KG1 (cell line): ENCODE measurements around the gene UBE4B.
"Not testable (repeated sequence)": the region's sequence is repeated elsewhere in the genome, so short reads cannot be mapped to it uniquely, and the experiment has no call there.

Experiments
- DNase-seq: peaks from one replicate; lab custom pipeline; 2025; lab: John Stamatoyannopoulos, UW

The UBE4B gene

DNA sequence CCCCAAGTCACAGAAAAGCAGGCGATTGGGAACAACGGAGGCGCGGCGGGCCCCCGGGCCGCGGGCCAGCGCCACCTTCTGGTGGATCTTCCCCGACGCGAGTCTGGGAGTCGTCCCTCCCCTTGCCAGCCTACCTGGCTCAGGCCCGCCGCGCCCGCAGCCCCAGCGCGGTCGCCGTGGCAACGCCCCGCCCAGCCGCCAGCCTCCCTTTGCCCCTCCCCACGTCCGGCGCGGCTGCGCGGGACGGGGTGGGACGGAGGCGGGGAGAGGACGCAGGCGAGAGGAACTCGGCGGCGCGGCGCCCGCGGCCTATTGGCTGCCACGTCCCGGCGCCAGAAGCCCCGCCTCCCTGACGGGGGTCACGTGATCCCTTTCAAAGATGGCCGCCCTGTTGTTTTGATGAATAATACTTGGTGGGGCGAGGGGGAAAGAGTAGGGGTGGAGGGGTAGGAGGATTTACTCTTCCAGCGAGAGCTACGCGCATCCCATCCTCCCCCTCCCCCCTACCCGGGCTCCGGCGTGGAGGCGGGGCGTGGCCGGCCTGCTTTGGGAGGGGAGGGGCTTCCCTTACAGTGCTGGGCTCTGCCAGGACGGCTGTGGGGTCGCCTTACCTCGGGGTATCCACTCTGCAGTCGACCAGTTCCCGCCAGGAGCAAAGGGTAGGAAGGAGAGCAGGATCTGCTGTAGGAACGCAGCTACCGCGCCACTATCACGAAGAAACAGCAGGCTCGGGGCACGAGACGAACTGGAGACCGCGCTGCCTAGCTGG lies at the start of gene UBE4B:
UBE4B (plus strand) TSS at position 369 of the 769 bp plus-strand sequence. CDS start 713 bp downstream, outside the sequence.
- peak; percentile 96 for DNase-seq

DNA sequence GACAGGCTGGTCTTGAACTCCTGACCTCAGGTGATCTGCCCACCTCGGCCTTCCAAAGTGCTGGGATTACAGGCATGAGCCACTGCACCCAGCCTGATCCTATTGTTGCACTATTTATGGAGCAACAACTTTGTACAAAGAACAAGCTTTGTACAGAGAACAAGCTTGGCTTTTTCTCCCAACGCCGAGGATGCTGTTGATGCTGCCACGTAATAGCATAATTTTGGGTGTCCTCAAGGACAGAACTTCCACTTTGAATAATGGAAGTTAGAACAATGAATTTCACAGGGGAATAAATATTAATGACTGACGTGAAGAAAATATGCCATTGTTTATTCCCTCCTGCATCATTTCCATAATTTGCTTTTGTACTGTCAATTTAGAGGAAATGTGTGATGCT lies 48.5 kb upstream of the UBE4B start:
- no peak for DNase-seq

DNA sequence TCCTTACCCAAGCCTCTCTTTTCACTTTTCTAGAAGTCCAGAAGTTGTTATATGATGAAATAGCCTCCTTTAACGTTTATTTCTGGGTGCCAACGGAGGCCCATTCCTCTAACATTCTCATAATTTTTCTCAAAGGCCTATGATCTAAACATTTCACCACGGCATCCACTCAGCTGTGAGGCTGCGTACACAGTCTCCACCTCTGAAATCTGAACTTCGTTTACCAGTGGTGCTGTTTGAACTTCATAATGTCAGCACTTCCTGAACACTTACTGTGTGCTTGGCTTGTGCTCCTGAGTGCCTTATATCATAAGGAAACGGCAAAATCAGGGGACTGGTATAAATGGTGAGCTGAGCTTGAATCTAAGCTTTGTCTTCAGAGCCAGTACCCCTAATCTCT lies 47.8 kb upstream of the UBE4B start:
- DNase-seq = no peak

DNA sequence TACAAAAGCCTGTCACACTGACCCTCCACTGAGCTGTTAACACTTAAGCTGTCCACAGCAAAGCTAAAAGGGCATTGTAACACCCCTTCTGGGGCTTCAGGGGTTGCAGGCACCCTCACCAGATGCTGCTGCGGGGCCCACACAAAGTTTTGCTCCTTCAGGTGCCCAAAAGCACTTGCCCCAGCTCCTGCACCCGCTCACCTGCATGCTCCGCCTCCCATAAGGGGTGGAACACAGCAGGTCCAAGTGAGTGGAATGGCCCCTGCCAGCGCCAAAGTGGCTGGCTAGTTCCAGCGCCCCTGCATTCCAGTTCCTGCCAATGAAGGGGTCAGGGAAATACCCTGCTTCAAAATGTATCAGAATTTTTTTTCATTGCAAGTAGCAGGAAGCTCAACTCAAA lies 43.0 kb upstream of the UBE4B start:
- DNase-seq = no peak

DNA sequence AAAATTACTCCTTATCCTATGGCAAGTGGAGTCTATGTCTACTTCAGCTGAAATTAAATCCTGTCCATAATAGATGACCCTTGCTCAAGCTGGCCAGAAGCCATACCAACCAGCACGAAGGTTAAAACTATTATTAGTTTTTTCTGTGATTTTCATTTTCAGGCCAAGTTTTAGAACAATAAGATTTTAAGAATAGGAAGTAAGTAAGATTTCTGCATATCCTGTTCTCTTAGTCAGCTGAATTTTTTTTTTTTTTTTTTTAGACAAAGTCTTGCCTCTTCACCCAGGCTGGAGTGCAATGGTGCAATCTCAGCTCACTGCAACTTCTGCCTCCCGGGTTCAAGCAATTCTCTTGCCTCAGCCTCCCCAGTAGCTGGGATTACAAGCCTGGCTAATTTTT lies 41.8 kb upstream of the UBE4B start:
- DNase-seq = no peak

DNA sequence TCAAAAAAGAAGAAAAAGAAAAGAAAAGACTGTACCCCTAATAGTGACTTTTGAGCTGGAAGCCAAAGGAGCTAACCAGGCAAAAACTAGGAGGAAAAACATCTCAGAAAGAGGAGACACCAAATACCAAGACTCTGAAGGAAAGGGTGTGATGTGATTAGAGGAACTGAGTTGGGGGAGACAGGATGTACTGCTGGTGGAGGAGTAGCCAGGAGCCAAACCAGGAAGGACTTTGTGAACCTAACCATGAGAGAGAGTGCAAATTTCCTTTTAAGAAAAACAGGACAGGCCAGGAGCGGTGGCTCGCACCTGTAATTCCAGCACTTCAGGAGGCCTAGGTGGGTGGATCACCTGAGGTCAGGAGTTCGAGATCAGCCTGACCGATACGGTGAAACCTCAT lies 39.8 kb upstream of the UBE4B start:
- DNase-seq = no peak

DNA sequence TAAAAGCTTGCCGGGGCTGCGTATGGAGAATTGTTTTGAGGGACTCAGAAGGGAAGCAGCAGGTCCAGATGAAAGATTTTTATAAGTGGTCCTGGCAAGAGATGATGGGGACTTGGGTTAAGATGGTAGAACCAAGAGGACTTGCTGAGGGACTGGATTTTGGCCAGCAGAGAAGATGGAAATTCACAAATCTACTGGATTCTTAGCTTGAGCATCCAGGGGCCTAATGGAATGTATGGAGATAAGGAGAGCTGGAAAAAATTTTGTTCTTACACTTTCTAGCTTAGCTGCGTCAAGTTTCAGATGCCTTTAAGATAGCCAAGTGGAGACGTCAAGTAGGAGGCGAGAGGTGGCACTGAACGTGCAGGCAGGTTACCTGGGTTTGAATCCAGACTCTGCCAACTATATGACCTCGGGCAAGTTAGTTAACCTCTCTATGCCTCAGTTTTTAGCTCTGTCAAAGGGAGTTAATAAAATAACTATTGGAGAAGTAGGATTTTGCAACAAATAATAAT lies 39.1 kb upstream of the UBE4B start:
- no peak for DNase-seq

DNA sequence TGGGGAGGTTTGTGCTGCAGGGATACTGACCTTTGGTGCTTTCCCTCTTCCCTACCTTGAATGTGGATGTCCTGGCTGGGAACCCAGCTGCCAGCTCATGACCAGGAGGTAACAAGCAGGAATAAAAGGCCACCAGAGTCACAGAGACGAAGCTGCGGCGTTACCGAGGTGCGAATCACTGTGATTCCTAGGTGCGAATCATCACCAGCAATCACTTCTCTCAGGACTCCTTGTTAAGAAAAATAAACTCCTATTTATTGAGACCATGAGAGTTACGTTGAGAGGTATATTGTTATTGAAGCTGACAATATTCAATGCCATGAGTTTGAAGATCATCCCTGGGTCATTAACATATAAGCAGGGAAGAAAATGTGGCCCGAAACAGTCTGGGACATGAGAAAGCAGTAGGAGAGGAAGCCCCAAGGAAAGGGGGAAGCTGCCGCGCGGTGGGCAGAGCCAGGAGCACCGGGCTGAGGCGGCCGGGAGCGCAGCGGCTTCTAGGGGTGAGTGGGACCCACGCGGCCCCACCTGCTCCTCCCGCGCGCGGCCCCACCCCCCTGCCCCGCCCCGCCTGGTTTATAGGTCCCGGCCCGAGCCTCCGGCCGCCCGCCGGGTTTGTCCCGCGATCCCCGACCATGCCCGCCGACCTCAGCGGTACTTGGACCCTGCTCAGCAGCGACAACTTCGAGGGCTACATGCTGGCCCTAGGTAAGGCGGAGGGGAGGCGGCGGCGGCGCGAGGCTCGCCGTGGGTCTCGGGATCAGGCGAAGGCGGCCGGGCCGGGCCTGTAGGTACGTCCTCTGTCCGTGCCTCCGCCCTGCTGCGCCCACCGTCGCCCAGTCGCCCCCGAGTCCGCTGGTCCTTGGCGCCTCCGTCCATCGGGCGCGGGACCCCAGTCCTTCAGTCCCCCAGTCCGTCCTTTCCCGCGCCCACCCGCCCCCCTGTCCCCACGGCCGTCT lies 35.9 kb upstream of the UBE4B start, which contains the start of gene RBP7:
RBP7 (plus strand) TSS at position 605 of the 959 bp plus-strand sequence; CDS start at position 636, 31 bp downstream.
- DNase-seq = no peak

DNA sequence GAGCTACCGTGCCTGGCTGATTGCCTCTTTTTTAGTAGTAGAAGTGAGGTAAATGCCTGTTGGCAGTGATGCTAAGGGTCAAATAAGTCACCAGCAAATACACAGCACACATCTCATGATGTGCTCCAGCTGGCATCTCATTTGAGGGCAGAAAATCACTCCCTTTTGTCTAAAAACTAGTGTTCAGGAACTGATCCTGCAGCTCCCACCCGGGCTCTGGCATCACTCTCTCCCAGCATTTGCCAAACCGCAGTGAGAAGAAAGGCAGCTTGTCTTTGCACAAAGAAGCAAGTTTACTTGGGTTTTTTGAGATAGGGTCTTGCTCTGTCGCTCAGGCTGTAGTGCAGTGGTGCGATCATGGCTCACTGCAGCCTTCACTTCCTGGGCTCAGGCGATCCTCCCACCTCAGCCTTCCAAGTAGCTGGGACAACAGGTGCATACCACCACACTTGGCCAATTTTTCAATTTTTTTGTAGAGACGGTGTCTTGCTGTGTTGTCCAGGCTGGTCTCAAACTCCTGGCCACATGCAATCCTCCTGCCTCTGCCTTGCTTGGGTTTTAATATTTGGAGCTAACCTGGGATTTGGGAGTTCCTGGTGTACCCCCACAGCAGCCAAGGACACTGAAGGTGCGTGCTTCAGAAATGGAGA lies 31.6 kb upstream of the UBE4B start:
- no peak for DNase-seq

DNA sequence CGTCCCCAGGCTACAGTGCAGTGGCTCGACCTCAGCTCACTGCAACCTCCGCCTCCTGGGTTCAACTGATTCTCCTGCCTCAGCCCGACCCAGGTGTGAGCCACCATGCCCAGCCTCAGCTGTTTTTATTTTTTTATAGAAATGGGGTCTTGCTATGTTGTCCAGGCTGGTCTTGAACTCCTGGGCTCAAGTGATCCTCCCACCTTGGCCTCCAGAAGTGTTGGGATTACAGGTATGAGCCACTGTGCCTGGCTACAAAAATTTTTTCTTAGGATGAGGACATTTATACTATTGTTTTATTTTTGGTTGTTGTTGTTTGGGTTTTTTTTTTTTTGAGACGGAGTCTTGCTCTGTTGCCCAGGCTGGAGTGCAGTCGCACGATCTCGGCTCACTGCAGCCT lies 27.5 kb upstream of the UBE4B start:
- DNase-seq = not testable (repeated sequence)

DNA sequence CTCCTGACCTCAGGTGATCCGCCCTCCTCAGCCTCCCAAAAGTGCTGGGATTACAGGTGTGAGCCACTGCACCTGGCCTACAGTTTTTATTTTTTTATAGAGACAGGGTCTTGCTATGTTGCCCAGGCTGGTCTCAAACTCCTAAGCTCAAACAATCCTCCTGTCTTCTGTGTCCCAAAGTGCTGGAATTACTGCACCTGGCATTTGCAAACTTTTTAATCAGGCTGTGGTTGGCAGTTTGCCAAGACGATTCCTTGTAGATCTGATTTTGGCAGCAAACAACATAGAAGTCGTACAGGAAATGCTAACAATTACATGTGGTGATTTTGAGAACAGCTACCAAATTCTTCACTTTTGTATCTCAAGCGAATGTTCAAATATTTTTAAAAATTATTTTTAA lies 25.6 kb upstream of the UBE4B start:
- DNase-seq = no peak

DNA sequence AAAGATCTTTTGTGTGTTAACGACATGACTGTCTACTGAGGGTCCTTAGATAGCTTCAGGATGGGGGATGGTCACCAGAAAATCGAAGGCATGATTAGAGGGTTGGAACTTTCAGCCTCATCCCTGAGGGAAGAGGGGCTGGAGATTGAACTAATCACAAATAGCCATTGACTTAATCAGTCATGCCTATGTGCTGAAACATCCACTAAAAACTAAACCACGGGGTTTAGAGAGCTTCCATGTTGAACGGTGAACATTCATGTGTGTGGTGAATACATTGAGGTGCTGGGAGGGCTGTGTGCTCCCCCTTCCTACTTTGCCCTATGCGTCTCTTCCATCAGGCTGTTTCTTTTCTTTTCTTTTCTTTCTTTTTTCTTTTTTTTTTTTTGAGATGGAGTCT lies 18.7 kb upstream of the UBE4B start:
- DNase-seq = no peak

DNA sequence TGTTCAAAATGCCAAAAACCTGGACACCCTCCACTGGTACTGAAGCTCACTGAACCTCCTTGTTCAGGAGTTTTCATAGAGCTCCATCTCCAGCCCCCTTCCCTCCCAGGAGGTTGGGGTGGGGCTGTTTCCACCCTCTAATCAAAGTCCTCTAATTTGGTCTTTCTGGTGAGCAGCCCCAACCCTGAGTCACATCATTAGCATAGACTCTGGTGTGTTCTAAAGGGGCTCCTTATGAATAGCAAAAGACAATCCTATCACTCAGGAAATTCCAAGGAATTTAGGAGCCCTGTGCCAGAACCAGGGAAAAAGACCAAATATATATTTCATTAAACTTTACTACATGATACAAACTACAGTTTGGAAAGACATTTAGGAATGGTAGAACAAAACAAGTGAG lies 13.2 kb upstream of the UBE4B start:
- no peak for DNase-seq

DNA sequence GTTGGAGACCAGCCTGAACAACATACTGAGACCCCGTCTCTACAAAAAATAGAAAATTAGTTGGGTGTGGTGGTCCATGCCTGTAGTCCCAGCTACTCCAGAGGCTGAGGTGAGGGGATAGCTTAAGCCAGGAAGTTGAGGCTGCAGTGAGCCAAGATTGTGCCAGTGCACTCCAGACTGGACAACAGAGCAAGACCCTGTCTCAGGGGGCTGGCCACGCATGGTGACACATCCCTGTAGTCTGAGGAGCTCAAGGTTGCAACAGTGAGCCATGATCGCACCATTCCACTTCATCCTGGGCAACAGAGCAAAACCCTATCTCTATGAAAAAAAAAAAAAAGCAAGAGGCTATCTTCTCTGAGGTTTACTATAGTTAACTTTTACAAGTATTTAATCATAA lies 12.7 kb upstream of the UBE4B start:
- DNase-seq = no peak

DNA sequence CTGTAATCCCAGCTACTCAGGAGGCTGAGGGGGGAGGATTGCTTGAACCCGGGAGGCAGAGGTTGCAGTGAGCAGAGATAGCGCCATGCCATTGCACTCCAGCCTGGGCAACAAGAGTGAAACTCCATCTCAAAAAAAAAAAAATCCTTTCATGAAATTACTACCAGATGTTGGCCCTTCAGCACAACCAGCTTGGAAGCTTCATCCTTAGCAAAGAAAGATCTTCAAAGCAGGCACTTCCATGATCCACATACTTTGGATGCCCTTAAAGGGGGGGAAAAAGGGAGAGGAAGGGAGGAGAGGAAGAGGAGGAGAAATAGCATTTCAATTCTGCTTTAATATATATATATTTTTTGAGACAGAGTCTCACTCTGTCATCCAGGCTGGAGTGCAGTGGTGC lies 12.1 kb upstream of the UBE4B start:
- DNase-seq = not testable (repeated sequence)

DNA sequence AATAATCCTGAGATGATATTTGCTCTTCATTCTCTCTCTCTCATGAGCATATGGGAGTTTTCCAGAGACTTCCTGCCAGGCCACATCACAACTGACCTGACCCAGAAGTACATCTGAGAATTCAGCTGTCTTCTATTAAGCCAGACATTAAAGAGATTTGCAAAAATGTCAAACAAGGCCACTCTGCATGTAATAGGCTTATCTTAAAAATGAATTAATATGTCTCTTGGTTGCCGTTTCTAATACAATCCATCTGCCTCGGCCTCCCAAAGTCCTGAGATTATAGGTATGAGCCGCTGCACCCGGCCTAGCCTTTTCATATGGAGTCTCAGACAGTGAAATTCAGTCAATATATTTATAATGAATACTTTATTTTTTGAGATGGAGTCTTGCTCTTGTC lies 10.8 kb upstream of the UBE4B start:
- DNase-seq = not testable (repeated sequence)

DNA sequence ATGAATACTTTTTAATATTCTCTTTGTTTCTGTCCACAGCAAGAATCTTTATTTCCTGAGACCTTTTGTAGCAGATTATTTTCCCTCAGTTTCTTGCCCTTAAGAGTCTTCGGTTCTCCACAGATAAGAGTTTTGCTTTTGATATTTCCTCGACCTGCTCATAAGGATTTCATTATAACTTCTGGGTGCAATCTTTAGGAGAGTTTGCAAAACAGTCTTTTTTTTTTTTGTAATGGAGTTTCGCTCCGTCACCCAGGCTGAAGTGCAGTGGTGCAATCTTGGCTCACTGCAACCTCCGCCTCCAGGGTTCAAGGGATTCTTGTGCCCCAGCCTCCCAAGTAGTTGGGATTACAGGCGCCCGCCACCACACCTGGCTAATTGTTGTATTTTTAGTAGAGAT lies 10.1 kb upstream of the UBE4B start:
- no peak for DNase-seq

DNA sequence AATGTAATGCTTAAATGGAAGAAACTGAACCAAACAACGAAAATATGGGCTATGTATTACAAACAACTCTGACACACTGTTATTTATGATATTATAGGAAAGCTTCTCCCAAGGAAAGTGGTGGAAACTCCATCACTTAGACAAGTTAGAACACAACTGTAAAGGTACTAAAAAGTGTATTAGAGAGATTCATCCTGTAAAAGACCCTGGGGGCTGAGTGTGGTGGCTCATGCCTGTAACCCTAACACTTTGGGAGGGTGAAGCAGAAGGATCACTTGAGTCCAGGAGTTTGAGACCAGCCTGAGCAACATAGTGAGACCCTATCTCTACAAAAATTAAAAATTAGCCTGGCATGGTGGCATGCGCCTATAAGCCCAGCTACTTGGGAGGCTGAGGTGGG lies 7.4 kb upstream of the UBE4B start:
- no peak for DNase-seq

DNA sequence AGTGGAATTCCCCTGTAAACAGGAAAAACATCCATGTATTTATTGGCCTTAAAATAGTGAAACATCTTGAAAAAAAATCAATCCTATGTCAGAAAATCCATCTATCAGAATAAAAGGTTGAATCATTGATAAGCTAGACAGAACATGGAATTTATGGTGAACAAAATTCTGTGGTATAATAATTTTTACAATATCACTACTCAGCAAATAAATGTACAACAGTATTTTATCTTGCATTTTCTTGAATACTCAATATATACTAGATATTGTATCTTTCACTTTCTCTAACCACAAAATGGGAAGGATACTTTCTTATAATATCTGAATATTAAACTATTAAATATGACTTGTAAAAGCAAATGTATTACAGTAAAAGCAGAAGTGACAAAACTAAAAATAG lies 5.7 kb upstream of the UBE4B start:
- no peak for DNase-seq

DNA sequence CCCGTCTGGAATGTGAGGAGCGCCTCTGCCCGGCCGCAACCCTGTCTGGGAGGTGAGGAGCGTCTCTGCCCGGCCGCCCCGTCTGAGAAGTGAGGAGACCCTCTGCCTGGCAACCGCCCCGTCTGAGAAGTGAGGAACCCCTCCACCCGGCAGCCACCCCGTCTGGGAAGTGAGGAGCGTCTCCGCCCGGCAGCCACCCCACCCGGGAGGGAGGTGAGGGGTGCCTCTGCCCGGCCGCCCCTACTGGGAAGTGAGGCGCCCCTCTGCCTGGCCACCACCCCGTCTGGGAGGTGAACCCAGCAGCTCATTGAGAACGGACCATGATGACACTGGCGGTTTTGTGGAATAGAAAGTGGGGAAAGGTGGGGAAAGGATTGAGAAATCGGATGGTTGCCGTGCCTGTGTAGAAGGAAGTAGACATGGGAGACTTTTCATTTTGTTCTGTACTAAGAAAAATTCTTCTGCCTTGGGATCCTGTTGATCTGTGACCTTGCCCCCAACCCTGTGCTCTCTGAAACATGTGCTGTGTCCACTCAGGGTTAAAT lies 3.7 kb upstream of the UBE4B start:
- not testable (repeated sequence) for DNase-seq

DNA sequence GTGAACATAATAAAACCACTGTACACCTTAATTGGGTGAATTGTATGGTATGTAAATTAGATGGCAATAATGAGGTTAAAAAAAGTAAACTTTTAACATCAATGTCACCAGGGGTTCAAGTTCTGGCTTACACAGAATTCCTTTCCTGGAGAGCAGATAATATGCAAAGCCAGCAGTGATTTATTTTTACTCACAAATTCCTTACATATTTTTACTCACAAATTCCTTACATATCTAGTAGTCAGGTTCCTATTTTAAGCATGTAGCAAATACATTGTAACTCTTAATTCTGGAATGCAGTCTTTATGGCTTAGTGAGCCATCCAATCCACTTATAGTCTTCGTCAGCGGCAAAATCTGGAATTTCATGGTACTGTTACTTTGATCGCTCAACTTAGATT lies 1.3 kb upstream of the UBE4B start:
- DNase-seq = no peak

DNA sequence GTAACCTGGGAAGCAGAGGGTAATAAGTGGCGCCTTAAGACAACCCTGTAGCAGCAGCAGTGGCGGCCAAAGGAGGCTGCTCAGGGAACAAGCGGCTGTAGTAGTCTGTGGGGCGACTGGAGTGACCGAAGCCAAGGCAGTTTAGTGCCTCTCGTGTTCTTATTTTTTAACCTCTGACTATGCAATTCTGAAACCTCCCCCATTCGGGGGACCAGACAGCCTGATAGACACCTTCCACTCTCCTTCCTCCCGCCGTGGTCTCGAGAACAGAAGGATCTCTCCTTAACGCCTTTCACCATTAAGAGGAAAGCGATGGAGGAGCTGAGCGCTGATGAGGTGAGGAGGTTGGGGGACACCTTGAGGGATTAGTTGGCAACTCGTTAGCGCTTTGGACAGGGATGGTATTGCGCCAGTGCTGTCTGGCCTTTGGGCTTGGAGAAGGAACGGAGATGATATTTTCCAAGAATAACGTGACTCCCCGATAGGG lies 644 bp downstream of the UBE4B start:
- peak; percentile 47 for DNase-seq
